HPDE6-E6E7 (cell line): ENCODE measurements around the gene FBXL12.
"Not testable (repeated sequence)": the region's sequence is repeated elsewhere in the genome, so short reads cannot be mapped to it uniquely, and the experiment has no call there.

Experiments
- DNase-seq: peaks from one replicate; pipeline ENCODE4 v3.0.0; 2011; ENCODE audit warnings: missing footprints; ENCODE audit errors: extremely low spot score

FBXL12 gene

GRCh38 chr19:9839415-9839814, 20.5 kb upstream of the FBXL12 start:
- no peak for DNase-seq

GRCh38 chr19:9838324-9838723, 19.4 kb upstream of the FBXL12 start:
- no peak for DNase-seq

GRCh38 chr19:9836021-9836420, 17.1 kb upstream of the FBXL12 start:
- no peak for DNase-seq

- no peak for DNase-seq
Observed at GRCh38 chr19:9835507-9835949, 16.6 kb upstream of the FBXL12 start.

- peak; percentile 99 for DNase-seq
Observed at GRCh38 chr19:9834726-9835506, 16.0 kb upstream of the FBXL12 start, which contains the start of gene PIN1. PIN1 (plus strand) TSS chr19:9835318; CDS start chr19:9835345, 27 bp downstream.

GRCh38 chr19:9834307-9834725, 15.4 kb upstream of the FBXL12 start:
- no peak for DNase-seq

- DNase-seq, result no peak
Observed at GRCh38 chr19:9828551-9829063, 9.7 kb upstream of the FBXL12 start.

GRCh38 chr19:9827289-9828238, 8.7 kb upstream of the FBXL12 start, which contains the start of gene UBL5:
UBL5 (plus strand) TSS chr19:9827918; CDS start chr19:9828338, 420 bp downstream.
- DNase-seq, result peak; percentile 93

GRCh38 chr19:9823816-9824215, 4.9 kb upstream of the FBXL12 start:
- DNase-seq, result no peak

GRCh38 chr19:9820034-9820433, 1.2 kb upstream of the FBXL12 start:
- not testable (repeated sequence) for DNase-seq

- DNase-seq, result no peak
Observed at GRCh38 chr19:9819596-9819909, 674 bp upstream of the FBXL12 start.

GRCh38 chr19:9818175-9818733, 625 bp downstream of the FBXL12 start:
- no peak for DNase-seq

- no peak for DNase-seq
Observed at GRCh38 chr19:9811139-9811538, 7.7 kb downstream of the FBXL12 start.

GRCh38 chr19:9808855-9809824, 9.7 kb downstream of the FBXL12 start:
- DNase-seq, result no peak

GRCh38 chr19:9806803-9807202, 12.1 kb downstream of the FBXL12 start:
- no peak for DNase-seq

GRCh38 chr19:9801976-9802375, 16.9 kb downstream of the FBXL12 start:
- no peak for DNase-seq

- no peak for DNase-seq
Observed at GRCh38 chr19:9799162-9799561, 19.7 kb downstream of the FBXL12 start.

- DNase-seq, result no peak
Observed at GRCh38 chr19:9797871-9798270, 21.0 kb downstream of the FBXL12 start.

- DNase-seq, result peak; percentile 74
Observed at GRCh38 chr19:9796113-9796773, 22.6 kb downstream of the FBXL12 start.

GRCh38 chr19:9793071-9793591, 25.7 kb downstream of the FBXL12 start:
- DNase-seq, result no peak
